Liver (tissue), 9 donors: ENCODE results near the gene ADGRB2. TPM values are rescaled to one million over a fixed set of nuclear protein-coding genes. Genes with fewer than 3 reads are reported as not detected.

Experiments
- DNase-seq: peaks from one replicate; pipeline ENCODE4 v3.0.0-alpha.2; 2017; ENCODE audit warnings: low spot score
- H3K27ac ChIP-seq, 2 donors: one replicate each; pipeline ENCODE4 v1.7.0; 2013; ENCODE audit warnings: inconsistent platforms in 2 of 2, low read length in 2 of 2, control low read depth in 1 of 2, low read depth in 1 of 2, mild to moderate bottlenecking in 1 of 2
- H3K27me3 ChIP-seq, 4 donors: one replicate each; pipeline versions ENCODE4 v1.6.1 to v1.7.0; 2013; ENCODE audit warnings: low read length in 3 of 4, inconsistent platforms in 1 of 4, mild to moderate bottlenecking in 1 of 4, moderate library complexity in 1 of 4; ENCODE audit not compliant: control insufficient read depth in 4 of 4, insufficient read depth in 4 of 4
- H3K36me3 ChIP-seq, 4 donors: one replicate each; pipeline versions ENCODE4 v1.6.1 to v1.7.0; 2013; ENCODE audit warnings: low read length in 3 of 4, mild to moderate bottlenecking in 3 of 4, low read depth in 1 of 4, moderate library complexity in 1 of 4; ENCODE audit not compliant: control insufficient read depth in 4 of 4, insufficient read depth in 3 of 4
- H3K4me1 ChIP-seq, 4 donors: one replicate each; pipeline versions ENCODE4 v1.6.1 to v1.7.0; 2013; ENCODE audit warnings: low read length in 3 of 4, mild to moderate bottlenecking in 3 of 4, moderate library complexity in 1 of 4; ENCODE audit not compliant: control insufficient read depth in 4 of 4, insufficient read depth in 4 of 4
- H3K4me3 ChIP-seq, 3 donors: one replicate each; pipeline versions ENCODE4 v1.6.1 to v1.7.0; 2013; ENCODE audit warnings: low read length in 3 of 3, control low read depth in 1 of 3, low read depth in 1 of 3, mild to moderate bottlenecking in 1 of 3
- H3K9ac ChIP-seq, 2 donors: one replicate each; pipeline ENCODE4 v1.7.0; 2013; ENCODE audit warnings: low read length in 2 of 2, mild to moderate bottlenecking in 2 of 2, moderate library complexity in 2 of 2, control low read depth in 1 of 2, low read depth in 1 of 2
- H3K9me3 ChIP-seq, 4 donors: one replicate each; pipeline versions ENCODE4 v1.6.1 to v1.7.0; 2013; ENCODE audit warnings: low read length in 3 of 4; ENCODE audit not compliant: control insufficient read depth in 4 of 4
- CTCF ChIP-seq: fragments of 150-350 bp; IDR thresholded peaks from 2 replicates; pipeline ENCODE4 v1.5.1; 2017; ENCODE audit warnings: improper control_type of control experiment, low read depth, low read length; ENCODE audit not compliant: missing input control
- EGR1 ChIP-seq, 2 donors: IDR thresholded peaks; 2 replicates each; pipeline ENCODE4 v1.6.1; 2016 to 2018; ENCODE audit warnings: antibody characterized with exemption in 2 of 2, low read depth in 2 of 2
- FOXA1 ChIP-seq: IDR thresholded peaks from 2 replicates; pipeline ENCODE4 v1.6.1; 2016; ENCODE audit warnings: antibody characterized with exemption
- FOXA2 ChIP-seq: IDR thresholded peaks from 2 replicates; pipeline ENCODE4 v1.6.1; 2016; ENCODE audit warnings: antibody characterized with exemption
- GABPA ChIP-seq, 2 donors: IDR thresholded peaks in 1 of 2; conservative IDR thresholded peaks in 1 of 2; 2 replicates each; pipeline ENCODE4 v1.6.1; 2016; ENCODE audit warnings: antibody characterized with exemption in 2 of 2, mild to moderate bottlenecking in 1 of 2, moderate library complexity in 1 of 2
- HNF4A ChIP-seq, 2 donors: conservative IDR thresholded peaks; 2 replicates each; pipeline ENCODE4 v1.6.1; 2016; ENCODE audit warnings: antibody characterized with exemption in 2 of 2, mild to moderate bottlenecking in 2 of 2
- HNF4G ChIP-seq: IDR thresholded peaks from 2 replicates; pipeline ENCODE4 v1.6.1; 2016; ENCODE audit warnings: antibody characterized with exemption
- JUND ChIP-seq, 2 donors: IDR thresholded peaks; 2 replicates each; pipeline ENCODE4 v1.6.1; 2016; ENCODE audit warnings: antibody characterized with exemption in 2 of 2
- NR2F2 ChIP-seq: IDR thresholded peaks from 2 replicates; pipeline ENCODE4 v1.6.1; 2016; ENCODE audit warnings: antibody characterized with exemption
- RAD21 ChIP-seq, 2 donors: IDR thresholded peaks; 2 replicates each; pipeline ENCODE4 v1.6.1; 2016; ENCODE audit warnings: antibody characterized with exemption in 2 of 2, mild to moderate bottlenecking in 2 of 2
- RXRA ChIP-seq, 2 donors: IDR thresholded peaks; 2 replicates each; pipeline ENCODE4 v1.6.1; 2017 to 2018; ENCODE audit warnings: antibody characterized with exemption in 2 of 2, mild to moderate bottlenecking in 1 of 2
- SP1 ChIP-seq: IDR thresholded peaks from 2 replicates; pipeline ENCODE4 v1.6.1; 2018; ENCODE audit warnings: antibody characterized with exemption, mild to moderate bottlenecking
- TAF1 ChIP-seq: conservative IDR thresholded peaks from 2 replicates; pipeline ENCODE4 v1.6.1; 2016; ENCODE audit warnings: antibody characterized with exemption, mild to moderate bottlenecking
- YY1 ChIP-seq: IDR thresholded peaks from 2 replicates; pipeline ENCODE4 v1.6.1; 2016; ENCODE audit warnings: antibody characterized with exemption, mild to moderate bottlenecking
- WGBS: extraction: QIAGEN DNeasy Blood & Tissue Kit; methylation state at CpG from one replicate; pipeline ENCODE4 v1.1.7; 2013; 5-methylcytosine and 5-hydroxymethylcytosine counted together
- polyA plus RNA-seq, 2 donors: library from polyadenylated mRNA; stranded (reverse) in 1 of 2; unstranded in 1 of 2; fragments of 200-250 nt in 1 of 2; fragments of >200 nt in 1 of 2; fragmentation: Nextera tagmentation in 1 of 2; extraction: Ambion mirVana in 1 of 2; gene quantifications; one replicate each; pipeline versions ENCODE4 v1.2.1 to v1.2.3, GENCODE V29; 2013 to 2015
- total RNA-seq, 2 donors: library from RNA; depleted of rRNA; stranded (reverse); fragments of >200 nt; gene quantifications; one replicate each; pipeline ENCODE4 v1.2.3, GENCODE V29; 2014
- TF ChIP-seq, protein P1 (sequence below): IDR thresholded peaks from 2 replicates; pipeline ENCODE4 v1.6.1; 2016; ENCODE audit warnings: antibody characterized with exemption, mild to moderate bottlenecking
- TF ChIP-seq, protein P2 (sequence below): IDR thresholded peaks from 2 replicates; pipeline ENCODE4 v1.6.1; 2016; ENCODE audit warnings: antibody characterized with exemption
- donor health status: healthy.
- donor health status: healthy.
- donor health status: healthy.
- donor health status: healthy.
- donor health status: healthy.

The ADGRB2 gene
- total and polyA plus RNA-seq, 4 donors, result under 0.01 to 0.05 (median 0.05) TPM; not detected in 1

DNA sequence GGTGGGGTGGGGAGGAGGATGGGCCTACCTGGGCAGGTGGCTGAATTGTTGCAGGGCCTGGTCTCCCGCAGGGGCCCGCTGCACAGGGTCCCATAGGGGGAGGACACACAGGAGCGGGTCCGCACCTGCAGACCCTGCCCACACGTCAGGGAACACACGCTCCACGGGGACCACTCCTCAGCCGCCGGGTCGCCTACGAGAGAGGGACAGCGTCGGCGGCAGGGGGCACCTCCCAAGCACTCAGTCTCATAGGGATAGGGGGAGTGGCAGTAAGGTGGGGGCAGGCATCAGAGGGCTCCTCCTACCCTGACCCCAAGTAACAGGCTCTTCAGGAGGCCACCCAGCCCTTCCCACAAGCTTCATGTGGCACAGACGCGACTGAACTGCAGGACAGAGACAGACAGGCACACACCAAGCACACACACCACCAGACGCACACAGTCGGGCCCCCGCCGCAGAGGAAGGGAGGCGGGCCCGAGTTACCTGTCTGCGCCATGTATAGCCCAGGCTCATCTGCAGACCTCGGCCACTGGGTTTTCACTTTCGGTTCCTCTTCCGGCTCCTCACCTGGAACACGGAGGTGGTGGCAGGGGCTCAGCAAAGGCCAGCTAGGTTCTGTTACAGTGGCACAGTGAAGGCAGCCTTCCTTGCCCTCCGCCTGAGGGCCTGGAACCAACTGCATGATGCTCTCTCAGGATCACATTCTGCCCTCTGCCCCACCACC, 19.8 kb downstream of the ADGRB2 start:
- no peak for DNase-seq
- Histone ChIP-seq H3K9ac (no peak overlapping the region), H3K36me3 (no peaks in the 10 kb centered on the region), H3K4me1 (peaks cover 0 to 7% (median 3%) of the 10 kb centered on the region in 4 donors), H3K27ac (no peak overlapping the region), H3K9me3 (no peaks in the 10 kb centered on the region), H3K4me3 (no peak overlapping the region), H3K27me3 (no peaks in the 10 kb centered on the region)
- WGBS, result 94% methylated on average over 28 of the region's 28 CpGs
- no peak for TF ChIP-seq CTCF
- TF ChIP-seq TAF1, result no peak
- no peak for TF ChIP-seq RXRA (IDR thresholded peaks at IDR 0.05)
- no peak for TF ChIP-seq SP1
- no peak for TF ChIP-seq EGR1 (IDR thresholded peaks at IDR 0.05; ENCODE audit: low read depth in 2 of 2)
- no peak for TF ChIP-seq GABPA (IDR thresholded peaks at IDR 0.05 in 1 of 2, conservative IDR thresholded peaks at IDR 0.05 in 1 of 2)
- no peak for TF ChIP-seq HNF4A (conservative IDR thresholded peaks at IDR 0.05)
- TF ChIP-seq, protein P1, sequence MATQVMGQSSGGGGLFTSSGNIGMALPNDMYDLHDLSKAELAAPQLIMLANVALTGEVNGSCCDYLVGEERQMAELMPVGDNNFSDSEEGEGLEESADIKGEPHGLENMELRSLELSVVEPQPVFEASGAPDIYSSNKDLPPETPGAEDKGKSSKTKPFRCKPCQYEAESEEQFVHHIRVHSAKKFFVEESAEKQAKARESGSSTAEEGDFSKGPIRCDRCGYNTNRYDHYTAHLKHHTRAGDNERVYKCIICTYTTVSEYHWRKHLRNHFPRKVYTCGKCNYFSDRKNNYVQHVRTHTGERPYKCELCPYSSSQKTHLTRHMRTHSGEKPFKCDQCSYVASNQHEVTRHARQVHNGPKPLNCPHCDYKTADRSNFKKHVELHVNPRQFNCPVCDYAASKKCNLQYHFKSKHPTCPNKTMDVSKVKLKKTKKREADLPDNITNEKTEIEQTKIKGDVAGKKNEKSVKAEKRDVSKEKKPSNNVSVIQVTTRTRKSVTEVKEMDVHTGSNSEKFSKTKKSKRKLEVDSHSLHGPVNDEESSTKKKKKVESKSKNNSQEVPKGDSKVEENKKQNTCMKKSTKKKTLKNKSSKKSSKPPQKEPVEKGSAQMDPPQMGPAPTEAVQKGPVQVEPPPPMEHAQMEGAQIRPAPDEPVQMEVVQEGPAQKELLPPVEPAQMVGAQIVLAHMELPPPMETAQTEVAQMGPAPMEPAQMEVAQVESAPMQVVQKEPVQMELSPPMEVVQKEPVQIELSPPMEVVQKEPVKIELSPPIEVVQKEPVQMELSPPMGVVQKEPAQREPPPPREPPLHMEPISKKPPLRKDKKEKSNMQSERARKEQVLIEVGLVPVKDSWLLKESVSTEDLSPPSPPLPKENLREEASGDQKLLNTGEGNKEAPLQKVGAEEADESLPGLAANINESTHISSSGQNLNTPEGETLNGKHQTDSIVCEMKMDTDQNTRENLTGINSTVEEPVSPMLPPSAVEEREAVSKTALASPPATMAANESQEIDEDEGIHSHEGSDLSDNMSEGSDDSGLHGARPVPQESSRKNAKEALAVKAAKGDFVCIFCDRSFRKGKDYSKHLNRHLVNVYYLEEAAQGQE, result no peak
- TF ChIP-seq FOXA2, result no peak
- no peak for TF ChIP-seq FOXA1
- no peak for TF ChIP-seq HNF4G
- TF ChIP-seq RAD21 (IDR thresholded peaks at IDR 0.05), result no peak
- TF ChIP-seq, protein P2, sequence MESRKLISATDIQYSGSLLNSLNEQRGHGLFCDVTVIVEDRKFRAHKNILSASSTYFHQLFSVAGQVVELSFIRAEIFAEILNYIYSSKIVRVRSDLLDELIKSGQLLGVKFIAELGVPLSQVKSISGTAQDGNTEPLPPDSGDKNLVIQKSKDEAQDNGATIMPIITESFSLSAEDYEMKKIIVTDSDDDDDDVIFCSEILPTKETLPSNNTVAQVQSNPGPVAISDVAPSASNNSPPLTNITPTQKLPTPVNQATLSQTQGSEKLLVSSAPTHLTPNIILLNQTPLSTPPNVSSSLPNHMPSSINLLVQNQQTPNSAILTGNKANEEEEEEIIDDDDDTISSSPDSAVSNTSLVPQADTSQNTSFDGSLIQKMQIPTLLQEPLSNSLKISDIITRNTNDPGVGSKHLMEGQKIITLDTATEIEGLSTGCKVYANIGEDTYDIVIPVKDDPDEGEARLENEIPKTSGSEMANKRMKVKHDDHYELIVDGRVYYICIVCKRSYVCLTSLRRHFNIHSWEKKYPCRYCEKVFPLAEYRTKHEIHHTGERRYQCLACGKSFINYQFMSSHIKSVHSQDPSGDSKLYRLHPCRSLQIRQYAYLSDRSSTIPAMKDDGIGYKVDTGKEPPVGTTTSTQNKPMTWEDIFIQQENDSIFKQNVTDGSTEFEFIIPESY, result no peak
- no peak for TF ChIP-seq NR2F2

- no peak overlapping the region for H3K4me3 ChIP-seq
- H3K27ac ChIP-seq, result no peak overlapping the region
- no peak for TF ChIP-seq YY1
- TF ChIP-seq RAD21 (IDR thresholded peaks at IDR 0.05), result no peak
- no peak for TF ChIP-seq FOXA2
- no peak for TF ChIP-seq SP1
- no peak for TF ChIP-seq FOXA1
- no peak for TF ChIP-seq JUND (IDR thresholded peaks at IDR 0.05)
- TF ChIP-seq TAF1, result no peak
- TF ChIP-seq EGR1 (IDR thresholded peaks at IDR 0.05; ENCODE audit: low read depth in 2 of 2), result no peak
- TF ChIP-seq HNF4A (conservative IDR thresholded peaks at IDR 0.05), result no peak
- no peak for TF ChIP-seq HNF4G
- no peaks in the 10 kb centered on the region for H3K9me3 ChIP-seq
- no peak for DNase-seq
- WGBS, result 89% methylated on average over 32 of the region's 32 CpGs
- H3K4me1 ChIP-seq, result peaks cover 0 to 7% (median 3%) of the 10 kb centered on the region in 4 donors
- H3K9ac ChIP-seq, result no peak overlapping the region
- H3K36me3 ChIP-seq, result no peaks in the 10 kb centered on the region
- no peaks in the 10 kb centered on the region for H3K27me3 ChIP-seq
These were observed 21.5 kb downstream of the ADGRB2 start for GRCh38 chr1:31742462-31743212.
